ENCODE measurements around the gene NBAS. TPM values are rescaled to one million over a fixed set of nuclear protein-coding genes. Genes with fewer than 3 reads are reported as not detected.

NBAS gene
- polyA plus RNA-seq, 1 of the 3 experiments (the other 2 are of a cell fraction) = 12.0 TPM

DNA sequence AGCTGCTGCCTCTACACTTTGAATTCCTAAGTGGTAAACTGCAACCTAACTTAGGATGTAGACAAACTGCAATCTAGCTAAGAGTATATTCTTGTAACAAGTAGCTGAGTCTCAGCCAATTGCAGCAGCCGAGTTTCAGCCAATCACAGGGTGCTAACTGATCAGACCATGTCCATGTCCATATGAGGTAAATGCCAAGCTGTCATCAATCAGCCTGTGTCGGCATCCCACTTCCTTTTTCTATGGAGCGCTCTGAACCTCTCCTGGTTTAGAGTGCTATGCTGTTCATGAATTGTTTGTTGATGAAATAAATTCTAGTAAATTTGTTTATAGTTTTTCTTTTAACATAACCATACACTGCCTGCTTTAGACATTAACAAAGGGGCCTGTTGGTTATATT, 408.8 kb downstream of the NBAS start:
- no peaks in the 10 kb centered on the region for H3F3A ChIP-seq (replicated peaks; ENCODE audit: insufficient read depth)
- no peak overlapping the region for H3K4me3 ChIP-seq (ENCODE audit: low read depth in 2 of 2, low read length in 1 of 2)
- no peaks in the 10 kb centered on the region for H3K9me2 ChIP-seq
- no peak for DNase-seq
- H3K27ac ChIP-seq (ENCODE audit: low read depth in 2 of 2, low read length in 1 of 2) = no peak overlapping the region
- H4K20me1 ChIP-seq (ENCODE audit: insufficient read depth) = no peaks in the 10 kb centered on the region
- no peak for TF ChIP-seq EP300 (IDR thresholded peaks at IDR 0.05; ENCODE audit: borderline replicate concordance in 1 of 2, low read depth in 1 of 2, low read length in 1 of 2)
- no peak for TF ChIP-seq JUND (IDR thresholded peaks at IDR 0.05)
- TF ChIP-seq MEF2A (IDR thresholded peaks at IDR 0.05; ENCODE audit: borderline replicate concordance, low read depth) = no peak
- no peak for TF ChIP-seq FOXM1 (IDR thresholded peaks at IDR 0.05; ENCODE audit: low read depth)
- TF ChIP-seq RCOR1 (IDR thresholded peaks at IDR 0.05; ENCODE audit: low read length) = no peak
- TF ChIP-seq, protein P1, sequence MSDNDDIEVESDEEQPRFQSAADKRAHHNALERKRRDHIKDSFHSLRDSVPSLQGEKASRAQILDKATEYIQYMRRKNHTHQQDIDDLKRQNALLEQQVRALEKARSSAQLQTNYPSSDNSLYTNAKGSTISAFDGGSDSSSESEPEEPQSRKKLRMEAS (IDR thresholded peaks at IDR 0.05; ENCODE audit: low read depth) = no peak
- TF ChIP-seq, protein P2, sequence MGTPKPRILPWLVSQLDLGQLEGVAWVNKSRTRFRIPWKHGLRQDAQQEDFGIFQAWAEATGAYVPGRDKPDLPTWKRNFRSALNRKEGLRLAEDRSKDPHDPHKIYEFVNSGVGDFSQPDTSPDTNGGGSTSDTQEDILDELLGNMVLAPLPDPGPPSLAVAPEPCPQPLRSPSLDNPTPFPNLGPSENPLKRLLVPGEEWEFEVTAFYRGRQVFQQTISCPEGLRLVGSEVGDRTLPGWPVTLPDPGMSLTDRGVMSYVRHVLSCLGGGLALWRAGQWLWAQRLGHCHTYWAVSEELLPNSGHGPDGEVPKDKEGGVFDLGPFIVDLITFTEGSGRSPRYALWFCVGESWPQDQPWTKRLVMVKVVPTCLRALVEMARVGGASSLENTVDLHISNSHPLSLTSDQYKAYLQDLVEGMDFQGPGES (IDR thresholded peaks at IDR 0.05; ENCODE audit: low read depth, low read length) = no peak
- TF ChIP-seq FOXJ3 (CRISPR knock-in tag; IDR thresholded peaks at IDR 0.05) = no peak
- no peak for TF ChIP-seq GABPA (IDR thresholded peaks at IDR 0.05; ENCODE audit: low read depth)
- ChIA-PET CTCF (interaction anchor here (0.6 to 1.4 kb wide), 4 partner anchors 16 to 517 kb away, joined by 3 to 4 read pairs (median 3); no protein-coding TSS in a partner anchor), POLR2A (no interaction called here)
- H3K9me3 ChIP-seq = no peaks in the 10 kb centered on the region
- H3K9ac ChIP-seq = no peak overlapping the region
- H3K4me1 ChIP-seq (ENCODE audit: control insufficient read depth in 1 of 2, insufficient read depth in 2 of 2, low read depth in 1 of 2, low read length in 1 of 2) = no peaks in the 10 kb centered on the region
- no peaks in the 10 kb centered on the region for H3K36me3 ChIP-seq (replicated peaks in 1 of 2; ENCODE audit: control insufficient read depth in 1 of 2, insufficient read depth in 2 of 2, low read length in 1 of 2)
- H3K79me2 ChIP-seq (ENCODE audit: insufficient read depth) = no peaks in the 10 kb centered on the region
- H3K27me3 ChIP-seq (ENCODE audit: insufficient read depth) = no peaks in the 10 kb centered on the region
- H2AFZ ChIP-seq (ENCODE audit: low read depth) = no peak overlapping the region
- no peak overlapping the region for H3K4me2 ChIP-seq
- 58% methylated on average over 3 of the region's 3 CpGs for WGBS (ENCODE audit: low lambda C conversion rate)

DNA sequence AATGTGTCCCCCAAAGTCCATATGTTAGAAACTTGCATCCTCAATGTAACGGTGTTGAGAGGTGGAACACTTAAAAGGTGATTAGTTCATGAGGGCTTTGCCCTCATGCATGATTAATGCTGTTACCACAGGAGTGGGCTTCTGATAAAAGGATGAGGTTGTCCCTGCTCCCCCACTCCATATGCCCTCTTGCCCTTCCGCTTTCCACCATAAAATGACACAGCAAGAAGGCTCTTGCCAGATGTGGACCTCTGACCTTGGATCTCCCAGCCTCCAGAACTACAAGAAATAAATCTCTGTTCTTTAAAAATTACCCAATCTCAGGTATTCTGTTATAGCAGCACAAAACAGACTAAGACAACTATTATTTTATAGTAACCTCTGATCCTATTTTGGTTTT, 412.1 kb downstream of the NBAS start:
- CTCF ChIA-PET = no interaction called here
- 53% methylated on average over 2 of the region's 2 CpGs for WGBS (ENCODE audit: low lambda C conversion rate)
- Histone ChIP-seq H3F3A (replicated peaks; ENCODE audit: insufficient read depth) (no peaks in the 10 kb centered on the region), H3K4me3 (ENCODE audit: low read depth in 2 of 2, low read length in 1 of 2) (no peak overlapping the region), H3K9me3 (no peaks in the 10 kb centered on the region), H2AFZ (ENCODE audit: low read depth) (no peak overlapping the region), H3K9ac (no peak overlapping the region), H3K4me1 (ENCODE audit: control insufficient read depth in 1 of 2, insufficient read depth in 2 of 2, low read depth in 1 of 2, low read length in 1 of 2) (no peaks in the 10 kb centered on the region), H3K27ac (ENCODE audit: low read depth in 2 of 2, low read length in 1 of 2) (no peak overlapping the region), H3K27me3 (ENCODE audit: insufficient read depth) (no peaks in the 10 kb centered on the region), H3K9me2 (no peaks in the 10 kb centered on the region), H4K20me1 (ENCODE audit: insufficient read depth) (no peaks in the 10 kb centered on the region), H3K4me2 (no peak overlapping the region), H3K36me3 (replicated peaks in 1 of 2; ENCODE audit: control insufficient read depth in 1 of 2, insufficient read depth in 2 of 2, low read length in 1 of 2) (no peaks in the 10 kb centered on the region), H3K79me2 (ENCODE audit: insufficient read depth) (no peaks in the 10 kb centered on the region)
- DNase-seq = no peak
- POLR2A ChIA-PET = no interaction called here
- TF ChIP-seq, protein P3, sequence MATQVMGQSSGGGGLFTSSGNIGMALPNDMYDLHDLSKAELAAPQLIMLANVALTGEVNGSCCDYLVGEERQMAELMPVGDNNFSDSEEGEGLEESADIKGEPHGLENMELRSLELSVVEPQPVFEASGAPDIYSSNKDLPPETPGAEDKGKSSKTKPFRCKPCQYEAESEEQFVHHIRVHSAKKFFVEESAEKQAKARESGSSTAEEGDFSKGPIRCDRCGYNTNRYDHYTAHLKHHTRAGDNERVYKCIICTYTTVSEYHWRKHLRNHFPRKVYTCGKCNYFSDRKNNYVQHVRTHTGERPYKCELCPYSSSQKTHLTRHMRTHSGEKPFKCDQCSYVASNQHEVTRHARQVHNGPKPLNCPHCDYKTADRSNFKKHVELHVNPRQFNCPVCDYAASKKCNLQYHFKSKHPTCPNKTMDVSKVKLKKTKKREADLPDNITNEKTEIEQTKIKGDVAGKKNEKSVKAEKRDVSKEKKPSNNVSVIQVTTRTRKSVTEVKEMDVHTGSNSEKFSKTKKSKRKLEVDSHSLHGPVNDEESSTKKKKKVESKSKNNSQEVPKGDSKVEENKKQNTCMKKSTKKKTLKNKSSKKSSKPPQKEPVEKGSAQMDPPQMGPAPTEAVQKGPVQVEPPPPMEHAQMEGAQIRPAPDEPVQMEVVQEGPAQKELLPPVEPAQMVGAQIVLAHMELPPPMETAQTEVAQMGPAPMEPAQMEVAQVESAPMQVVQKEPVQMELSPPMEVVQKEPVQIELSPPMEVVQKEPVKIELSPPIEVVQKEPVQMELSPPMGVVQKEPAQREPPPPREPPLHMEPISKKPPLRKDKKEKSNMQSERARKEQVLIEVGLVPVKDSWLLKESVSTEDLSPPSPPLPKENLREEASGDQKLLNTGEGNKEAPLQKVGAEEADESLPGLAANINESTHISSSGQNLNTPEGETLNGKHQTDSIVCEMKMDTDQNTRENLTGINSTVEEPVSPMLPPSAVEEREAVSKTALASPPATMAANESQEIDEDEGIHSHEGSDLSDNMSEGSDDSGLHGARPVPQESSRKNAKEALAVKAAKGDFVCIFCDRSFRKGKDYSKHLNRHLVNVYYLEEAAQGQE (IDR thresholded peaks at IDR 0.05; ENCODE audit: low read depth, low read length) = no peak
- TF ChIP-seq FOSL2 (IDR thresholded peaks at IDR 0.05; ENCODE audit: borderline replicate concordance, low read depth) = no peak
- TF ChIP-seq, protein P4, sequence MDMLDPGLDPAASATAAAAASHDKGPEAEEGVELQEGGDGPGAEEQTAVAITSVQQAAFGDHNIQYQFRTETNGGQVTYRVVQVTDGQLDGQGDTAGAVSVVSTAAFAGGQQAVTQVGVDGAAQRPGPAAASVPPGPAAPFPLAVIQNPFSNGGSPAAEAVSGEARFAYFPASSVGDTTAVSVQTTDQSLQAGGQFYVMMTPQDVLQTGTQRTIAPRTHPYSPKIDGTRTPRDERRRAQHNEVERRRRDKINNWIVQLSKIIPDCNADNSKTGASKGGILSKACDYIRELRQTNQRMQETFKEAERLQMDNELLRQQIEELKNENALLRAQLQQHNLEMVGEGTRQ (IDR thresholded peaks at IDR 0.05; ENCODE audit: borderline replicate concordance, low read depth, low read length) = no peak
- TF ChIP-seq, protein P2 (IDR thresholded peaks at IDR 0.05; ENCODE audit: low read depth, low read length) = no peak
- TF ChIP-seq EZH2phosphoT487 (IDR thresholded peaks at IDR 0.05; ENCODE audit: borderline replicate concordance, low read depth) = no peak
- TF ChIP-seq, protein P1 (IDR thresholded peaks at IDR 0.05; ENCODE audit: low read depth) = no peak
- TF ChIP-seq GABPA (IDR thresholded peaks at IDR 0.05; ENCODE audit: low read depth) = no peak
- TF ChIP-seq EP300 (IDR thresholded peaks at IDR 0.05; ENCODE audit: borderline replicate concordance in 1 of 2, low read depth in 1 of 2, low read length in 1 of 2) = no peak
- no peak for TF ChIP-seq ELF1 (IDR thresholded peaks at IDR 0.05)
- no peak for TF ChIP-seq FOXM1 (IDR thresholded peaks at IDR 0.05; ENCODE audit: low read depth)
- TF ChIP-seq YY1 (IDR thresholded peaks at IDR 0.05; ENCODE audit: low read depth) = no peak
- no peak for TF ChIP-seq RCOR1 (IDR thresholded peaks at IDR 0.05; ENCODE audit: low read length)
- TF ChIP-seq, protein P5, sequence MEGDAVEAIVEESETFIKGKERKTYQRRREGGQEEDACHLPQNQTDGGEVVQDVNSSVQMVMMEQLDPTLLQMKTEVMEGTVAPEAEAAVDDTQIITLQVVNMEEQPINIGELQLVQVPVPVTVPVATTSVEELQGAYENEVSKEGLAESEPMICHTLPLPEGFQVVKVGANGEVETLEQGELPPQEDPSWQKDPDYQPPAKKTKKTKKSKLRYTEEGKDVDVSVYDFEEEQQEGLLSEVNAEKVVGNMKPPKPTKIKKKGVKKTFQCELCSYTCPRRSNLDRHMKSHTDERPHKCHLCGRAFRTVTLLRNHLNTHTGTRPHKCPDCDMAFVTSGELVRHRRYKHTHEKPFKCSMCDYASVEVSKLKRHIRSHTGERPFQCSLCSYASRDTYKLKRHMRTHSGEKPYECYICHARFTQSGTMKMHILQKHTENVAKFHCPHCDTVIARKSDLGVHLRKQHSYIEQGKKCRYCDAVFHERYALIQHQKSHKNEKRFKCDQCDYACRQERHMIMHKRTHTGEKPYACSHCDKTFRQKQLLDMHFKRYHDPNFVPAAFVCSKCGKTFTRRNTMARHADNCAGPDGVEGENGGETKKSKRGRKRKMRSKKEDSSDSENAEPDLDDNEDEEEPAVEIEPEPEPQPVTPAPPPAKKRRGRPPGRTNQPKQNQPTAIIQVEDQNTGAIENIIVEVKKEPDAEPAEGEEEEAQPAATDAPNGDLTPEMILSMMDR (IDR thresholded peaks at IDR 0.05) = no peak

All from SK-N-SH (cell line).